Astrocyte (in vitro differentiated cells and primary cell): ENCODE results near the gene UBL7. TPM values are rescaled to one million over a fixed set of nuclear protein-coding genes. Genes with fewer than 3 reads are reported as not detected.

Experiments
- DNase-seq: peaks from one replicate; pipeline ENCODE4 v3.0.0-alpha.2; 2010; ENCODE audit warnings: low read depth
- FAIRE-seq: peaks from 2 replicates; lab custom pipeline; 2011; peaks lifted over from hg19 to GRCh38; lab: Jason Lieb, UNC
- H2AFZ ChIP-seq: 2 replicates; pipeline ENCODE4 v1.6.0; 2012; ENCODE audit warnings: low read depth, low read length, inconsistent platforms
- H3K27ac ChIP-seq: 2 replicates; pipeline ENCODE4 v1.5.1; 2011; ENCODE audit warnings: low read depth, low read length, inconsistent platforms
- H3K27me3 ChIP-seq: 2 replicates; pipeline ENCODE4 v1.6.0; 2011; ENCODE audit warnings: low read length, inconsistent platforms; ENCODE audit not compliant: insufficient read depth
- H3K36me3 ChIP-seq: 2 replicates; pipeline ENCODE4 v1.5.1; 2011; ENCODE audit warnings: low read length, inconsistent platforms; ENCODE audit not compliant: insufficient read depth
- H3K4me1 ChIP-seq: 2 replicates; pipeline ENCODE4 v1.5.1; 2011; ENCODE audit warnings: low read length, inconsistent platforms; ENCODE audit not compliant: insufficient read depth
- H3K4me2 ChIP-seq: 2 replicates; pipeline ENCODE4 v1.6.0; 2012; ENCODE audit warnings: low read length, inconsistent platforms
- H3K4me3 ChIP-seq: 2 replicates; pipeline ENCODE4 v1.5.1; 2011; ENCODE audit warnings: low read depth, mild to moderate bottlenecking, low read length, inconsistent platforms; ENCODE audit not compliant: insufficient read depth
- H3K79me2 ChIP-seq: 2 replicates; pipeline ENCODE4 v1.6.0; 2012; ENCODE audit warnings: mild to moderate bottlenecking, low read length, inconsistent platforms; ENCODE audit not compliant: insufficient read depth
- H3K9ac ChIP-seq: 2 replicates; pipeline ENCODE4 v1.6.0; 2012; ENCODE audit warnings: mild to moderate bottlenecking, low read length, inconsistent platforms
- H3K9me3 ChIP-seq: 2 replicates; pipeline ENCODE4 v1.5.1; 2012; ENCODE audit warnings: low read depth, mild to moderate bottlenecking, low read length, inconsistent platforms; ENCODE audit not compliant: insufficient read depth
- H4K20me1 ChIP-seq: 2 replicates; pipeline ENCODE4 v1.6.0; 2012; ENCODE audit warnings: low read length, inconsistent platforms; ENCODE audit not compliant: insufficient read depth
- H3K27ac Mint-ChIP-seq: one replicate; pipeline ENCODE4 v1.8.0; 2021; ENCODE audit warnings: mild to moderate bottlenecking, mixed read lengths; ENCODE audit not compliant: unreplicated experiment
- H3K27me3 Mint-ChIP-seq: one replicate; pipeline ENCODE4 v1.8.0; 2021; ENCODE audit warnings: low read depth, mixed read lengths; ENCODE audit not compliant: unreplicated experiment
- H3K36me3 Mint-ChIP-seq: one replicate; pipeline ENCODE4 v1.8.0; 2021; ENCODE audit warnings: low read depth, mixed read lengths; ENCODE audit not compliant: unreplicated experiment
- H3K4me1 Mint-ChIP-seq: one replicate; pipeline ENCODE4 v1.8.0; 2021; ENCODE audit warnings: low read depth, mixed read lengths; ENCODE audit not compliant: unreplicated experiment
- H3K4me3 Mint-ChIP-seq: one replicate; pipeline ENCODE4 v1.8.0; 2021; ENCODE audit warnings: mild to moderate bottlenecking, moderate library complexity, mixed read lengths; ENCODE audit not compliant: unreplicated experiment
- H3K9me3 Mint-ChIP-seq: one replicate; pipeline ENCODE4 v1.8.0; 2021; ENCODE audit warnings: mild to moderate bottlenecking, mixed read lengths; ENCODE audit not compliant: unreplicated experiment
- EZH2 ChIP-seq: IDR thresholded peaks from 2 replicates; pipeline ENCODE4 v1.6.1; 2012; ENCODE audit warnings: mild to moderate bottlenecking, low read length, inconsistent platforms; ENCODE audit not compliant: insufficient read depth
- total RNA-seq: library from RNA; stranded (reverse); gene quantifications from 2 replicates; pipeline ENCODE4 v1.2.1, GENCODE V29; 2021
- TF ChIP-seq, protein P1 (sequence below): IDR thresholded peaks from 2 replicates; pipeline ENCODE4 v1.5.1; 2011; ENCODE audit warnings: low read depth, mild to moderate bottlenecking, inconsistent platforms, low read length, moderate library complexity; ENCODE audit not compliant: insufficient read depth

UBL7 gene
- total RNA-seq, 1 donor from 2014 or later: 40.9 TPM

DNA sequence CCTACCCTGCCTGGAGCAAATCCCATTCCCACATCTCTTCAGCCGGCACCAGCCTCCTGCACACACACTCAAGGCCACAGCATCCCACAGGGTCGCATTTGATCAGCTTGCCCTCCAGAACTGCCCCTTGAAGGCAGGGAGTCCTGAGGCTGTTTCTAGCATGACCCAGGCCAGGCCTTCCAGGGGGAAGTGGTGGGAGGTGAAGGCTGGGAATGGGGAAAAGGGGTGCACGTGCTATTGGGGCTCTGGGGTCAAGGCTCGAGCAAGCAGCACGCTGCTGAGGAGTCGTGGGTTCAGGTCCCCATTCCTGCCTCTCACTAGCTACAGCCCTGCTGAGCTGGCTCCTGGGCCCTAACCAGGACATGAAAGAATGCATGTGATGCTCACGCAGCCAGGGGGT lies 52.1 kb downstream of the UBL7 start:
- Histone ChIP-seq H3K27me3 (no peaks in the 10 kb centered on the region), H4K20me1 (peaks cover 11% of the 10 kb centered on the region), H3K9ac (peak overlapping the region; percentile 64), H3K79me2 (peaks cover 34% of the 10 kb centered on the region), H2AFZ (no peak overlapping the region), H3K9me3 (no peaks in the 10 kb centered on the region), H3K4me3 (no peak overlapping the region), H3K27ac (peak overlapping the region; percentile 85), H3K4me1 (peaks cover 50% of the 10 kb centered on the region), H3K4me2 (peak overlapping the region; percentile 8), H3K36me3 (peaks cover 25% of the 10 kb centered on the region)
- DNase-seq (no peak), FAIRE-seq (no peak)
- peaks cover 27% of the 10 kb centered on the region for H3K4me1 Mint-ChIP-seq
- H3K4me3 Mint-ChIP-seq: no peak overlapping the region
- TF ChIP-seq, protein P1, sequence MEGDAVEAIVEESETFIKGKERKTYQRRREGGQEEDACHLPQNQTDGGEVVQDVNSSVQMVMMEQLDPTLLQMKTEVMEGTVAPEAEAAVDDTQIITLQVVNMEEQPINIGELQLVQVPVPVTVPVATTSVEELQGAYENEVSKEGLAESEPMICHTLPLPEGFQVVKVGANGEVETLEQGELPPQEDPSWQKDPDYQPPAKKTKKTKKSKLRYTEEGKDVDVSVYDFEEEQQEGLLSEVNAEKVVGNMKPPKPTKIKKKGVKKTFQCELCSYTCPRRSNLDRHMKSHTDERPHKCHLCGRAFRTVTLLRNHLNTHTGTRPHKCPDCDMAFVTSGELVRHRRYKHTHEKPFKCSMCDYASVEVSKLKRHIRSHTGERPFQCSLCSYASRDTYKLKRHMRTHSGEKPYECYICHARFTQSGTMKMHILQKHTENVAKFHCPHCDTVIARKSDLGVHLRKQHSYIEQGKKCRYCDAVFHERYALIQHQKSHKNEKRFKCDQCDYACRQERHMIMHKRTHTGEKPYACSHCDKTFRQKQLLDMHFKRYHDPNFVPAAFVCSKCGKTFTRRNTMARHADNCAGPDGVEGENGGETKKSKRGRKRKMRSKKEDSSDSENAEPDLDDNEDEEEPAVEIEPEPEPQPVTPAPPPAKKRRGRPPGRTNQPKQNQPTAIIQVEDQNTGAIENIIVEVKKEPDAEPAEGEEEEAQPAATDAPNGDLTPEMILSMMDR: no peak
- no peak for TF ChIP-seq EZH2
- no peaks in the 10 kb centered on the region for H3K9me3 Mint-ChIP-seq
- H3K27ac Mint-ChIP-seq: no peak overlapping the region
- peaks cover 9% of the 10 kb centered on the region for H3K36me3 Mint-ChIP-seq
- peaks cover 5% of the 10 kb centered on the region for H3K27me3 Mint-ChIP-seq

GRCh38 chr15:74408385-74408784 lies 52.6 kb downstream of the UBL7 start:
- Histone ChIP-seq H3K4me1 (peaks cover 54% of the 10 kb centered on the region), H3K9me3 (no peaks in the 10 kb centered on the region), H3K27ac (peak overlapping the region; percentile 85), H4K20me1 (peaks cover 8% of the 10 kb centered on the region), H3K4me2 (peak overlapping the region; percentile 63), H3K36me3 (peaks cover 21% of the 10 kb centered on the region), H3K27me3 (no peaks in the 10 kb centered on the region), H3K4me3 (no peak overlapping the region), H3K79me2 (peaks cover 30% of the 10 kb centered on the region), H2AFZ (no peak overlapping the region), H3K9ac (peak overlapping the region; percentile 64)
- Mint-ChIP-seq H3K9me3 (no peaks in the 10 kb centered on the region), H3K36me3 (peaks cover 8% of the 10 kb centered on the region), H3K4me3 (no peak overlapping the region), H3K27me3 (peaks cover 4% of the 10 kb centered on the region), H3K27ac (peak overlapping the region; percentile 86), H3K4me1 (peaks cover 30% of the 10 kb centered on the region)
- FAIRE-seq (no peak), DNase-seq (no peak)
- TF ChIP-seq, protein P1: no peak
- no peak for TF ChIP-seq EZH2

DNA sequence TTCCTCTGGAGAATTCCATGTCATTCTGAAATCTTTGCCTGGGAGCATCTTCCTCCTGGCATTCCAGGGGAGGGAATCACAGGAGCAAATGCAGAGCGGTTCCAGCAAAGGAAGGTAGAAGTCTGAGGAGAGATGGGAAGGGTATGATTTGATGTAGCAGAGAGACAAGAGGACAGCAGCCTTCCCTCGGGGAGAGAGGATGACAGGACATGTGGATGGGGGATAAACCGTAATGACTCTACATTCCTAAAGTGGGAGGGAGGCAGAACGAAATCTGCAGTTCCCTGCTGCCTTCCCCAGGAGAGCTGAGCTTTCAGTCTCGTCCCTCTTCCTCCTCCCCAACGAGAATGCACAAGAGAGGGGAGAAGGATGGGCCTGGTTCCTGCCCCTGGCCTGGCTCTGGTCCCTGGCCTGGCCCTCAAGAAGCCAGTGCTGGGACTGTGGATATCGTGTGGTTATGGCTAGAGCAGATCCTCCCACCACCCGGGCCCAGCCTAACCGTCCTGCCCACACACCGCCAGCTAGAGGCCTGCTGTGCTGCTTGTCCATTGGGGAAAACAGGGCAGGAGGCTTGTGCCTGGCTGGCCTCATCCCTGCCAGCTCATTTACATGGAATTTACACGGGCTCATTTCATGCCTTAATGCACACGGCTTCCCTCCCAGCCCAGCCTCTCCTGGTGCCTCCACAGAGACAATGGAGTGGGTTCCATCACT lies 53.8 kb downstream of the UBL7 start:
- DNase-seq: peak; percentile 94
- Histone ChIP-seq H3K4me2 (peak overlapping the region; percentile 63), H2AFZ (peak overlapping the region; percentile 11)

More for the DNA sequence above, 53.8 kb downstream of the UBL7 start:
- Histone ChIP-seq H3K4me1 (peaks cover 63% of the 10 kb centered on the region), H3K9me3 (no peaks in the 10 kb centered on the region), H3K27me3 (no peaks in the 10 kb centered on the region), H3K4me3 (no peak overlapping the region), H3K79me2 (peaks cover 18% of the 10 kb centered on the region), H3K27ac (peak overlapping the region; percentile 85), H3K9ac (peak overlapping the region; percentile 64), H4K20me1 (peaks cover 1% of the 10 kb centered on the region), H3K36me3 (peaks cover 10% of the 10 kb centered on the region)
- Mint-ChIP-seq H3K9me3 (no peaks in the 10 kb centered on the region), H3K4me3 (no peak overlapping the region), H3K27me3 (no peaks in the 10 kb centered on the region), H3K4me1 (peaks cover 30% of the 10 kb centered on the region), H3K27ac (peak overlapping the region; percentile 41), H3K36me3 (peaks cover 3% of the 10 kb centered on the region)
- TF ChIP-seq, protein P1: no peak
- no peak for TF ChIP-seq EZH2
- FAIRE-seq: peak; percentile 59
